22Rv1 (cell line): ENCODE data around the gene NOX3.
"Not testable (repeated sequence)": the region's sequence is repeated elsewhere in the genome, so short reads cannot be mapped to it uniquely, and the experiment has no call there.

Experiments
- CTCF ChIP-seq: fragments of 450-650 bp; IDR thresholded peaks from 2 replicates; pipeline ENCODE4 v1.5.1; 2017; ENCODE audit warnings: mild to moderate bottlenecking
- ZFX ChIP-seq: fragments of 450-650 bp; IDR thresholded peaks from 2 replicates; pipeline ENCODE4 v1.6.1; 2017; ENCODE audit warnings: antibody characterized with exemption, borderline replicate concordance

- not testable (repeated sequence) for TF ChIP-seq CTCF, ZFX
Observed at GRCh38 chr6:155470979-155471616, 15.5 kb upstream of the NOX3 start.
